ENCODE measurements around the gene PIP4K2A.

The PIP4K2A gene

DNA sequence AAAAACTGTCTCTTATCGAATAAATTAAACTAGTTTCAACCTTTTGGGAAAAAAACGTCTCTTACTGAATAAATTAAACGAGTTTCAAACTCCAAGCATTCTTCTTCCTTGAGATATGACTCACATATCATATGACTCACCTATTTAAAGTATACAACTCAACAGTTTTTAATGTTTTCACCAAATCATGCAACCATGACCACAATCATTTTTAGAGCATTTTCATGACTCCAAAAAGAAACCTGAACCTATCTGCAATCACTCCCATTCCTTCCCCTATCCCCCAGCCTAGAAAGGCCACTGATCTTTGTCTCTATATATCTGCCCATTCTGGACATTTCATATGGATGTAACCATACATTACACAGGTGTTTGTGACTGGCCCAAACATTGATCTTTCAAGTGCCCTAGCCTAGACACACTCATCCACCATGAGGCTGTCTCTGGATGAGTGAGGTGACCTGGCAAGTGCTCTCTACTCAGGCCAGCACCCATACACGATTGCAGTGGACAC lies 115.3 kb downstream of the PIP4K2A start:
- DNase-seq (ENCODE audit: low read depth, low spot score), result no peak

DNA sequence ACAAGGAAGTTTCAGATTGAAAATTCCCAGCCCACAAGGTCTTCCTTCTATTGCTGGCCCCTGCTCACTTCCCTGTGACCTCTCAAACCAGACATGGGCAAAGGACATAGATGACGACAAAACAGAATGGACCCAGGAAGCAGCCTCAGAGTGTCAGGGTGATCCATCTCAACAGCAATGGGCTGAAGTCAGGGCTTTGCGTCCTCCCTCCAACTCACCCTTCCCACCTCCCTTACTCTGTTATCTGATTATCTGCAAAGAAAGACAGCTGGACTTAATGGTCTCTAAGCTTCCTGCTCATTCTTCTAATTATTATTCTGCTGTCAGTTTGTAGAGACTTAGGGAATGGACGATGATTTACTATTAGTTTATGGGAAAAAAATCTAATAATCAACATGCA lies 115.9 kb downstream of the PIP4K2A start:
- no peak for DNase-seq (ENCODE audit: low read depth, low spot score)

GRCh38 chr10:22597138-22597537 lies 117.2 kb downstream of the PIP4K2A start:
- no peak for DNase-seq (ENCODE audit: low read depth, low spot score)

- no peak for DNase-seq (ENCODE audit: low read depth, low spot score)
Observed at GRCh38 chr10:22593636-22594198, 120.7 kb downstream of the PIP4K2A start.

GRCh38 chr10:22593026-22593425 lies 121.4 kb downstream of the PIP4K2A start:
- DNase-seq (ENCODE audit: low read depth, low spot score), result no peak

GRCh38 chr10:22589851-22590514 lies 124.4 kb downstream of the PIP4K2A start:
- DNase-seq (ENCODE audit: low read depth, low spot score), result no peak

GRCh38 chr10:22588462-22588861 lies 125.9 kb downstream of the PIP4K2A start:
- no peak for DNase-seq (ENCODE audit: low read depth, low spot score)

- DNase-seq (ENCODE audit: low read depth, low spot score), result no peak
Observed at GRCh38 chr10:22583683-22584082, 130.7 kb downstream of the PIP4K2A start.

- no peak for DNase-seq (ENCODE audit: low read depth, low spot score)
Observed at GRCh38 chr10:22581461-22581860, 132.9 kb downstream of the PIP4K2A start.

GRCh38 chr10:22580711-22581110 lies 133.7 kb downstream of the PIP4K2A start:
- no peak for DNase-seq (ENCODE audit: low read depth, low spot score)

GRCh38 chr10:22579826-22580225 lies 134.6 kb downstream of the PIP4K2A start:
- DNase-seq (ENCODE audit: low read depth, low spot score), result no peak

DNA sequence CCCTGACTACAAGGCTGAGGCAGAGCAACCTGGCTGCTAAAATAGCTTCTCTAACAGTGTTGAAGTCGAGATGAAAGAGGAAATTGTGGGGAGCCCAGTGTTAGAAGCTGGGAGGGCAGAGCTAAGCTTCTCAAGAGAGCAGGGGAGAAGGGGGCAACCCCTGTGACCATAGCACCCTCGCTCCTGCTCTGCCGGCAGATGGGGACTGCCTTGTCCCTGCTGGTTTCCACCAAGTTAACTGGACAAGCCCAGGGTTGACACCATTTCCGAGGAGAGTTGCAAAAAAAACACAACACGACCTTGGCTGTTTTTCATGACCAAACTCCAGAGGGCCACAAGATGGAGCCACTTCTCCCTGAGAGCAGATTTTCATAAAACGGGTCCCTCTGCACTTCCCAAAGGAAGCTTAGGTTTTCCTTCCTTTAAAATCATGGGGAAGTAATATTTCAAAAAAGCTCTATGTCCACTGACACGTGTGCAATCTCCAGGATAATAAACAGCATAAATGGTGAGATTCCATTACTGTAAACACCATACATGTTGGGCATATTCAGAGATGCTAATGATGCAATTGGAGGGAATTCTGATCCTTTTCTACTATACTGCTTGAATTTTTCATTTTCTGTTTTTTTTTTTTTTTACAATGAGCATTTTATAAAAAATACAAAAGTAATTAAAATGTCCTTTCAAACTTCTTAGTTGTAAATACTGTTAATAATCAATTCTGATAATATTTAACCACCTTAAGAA lies 140.4 kb downstream of the PIP4K2A start:
- DNase-seq (ENCODE audit: low read depth, low spot score), result no peak

DNA sequence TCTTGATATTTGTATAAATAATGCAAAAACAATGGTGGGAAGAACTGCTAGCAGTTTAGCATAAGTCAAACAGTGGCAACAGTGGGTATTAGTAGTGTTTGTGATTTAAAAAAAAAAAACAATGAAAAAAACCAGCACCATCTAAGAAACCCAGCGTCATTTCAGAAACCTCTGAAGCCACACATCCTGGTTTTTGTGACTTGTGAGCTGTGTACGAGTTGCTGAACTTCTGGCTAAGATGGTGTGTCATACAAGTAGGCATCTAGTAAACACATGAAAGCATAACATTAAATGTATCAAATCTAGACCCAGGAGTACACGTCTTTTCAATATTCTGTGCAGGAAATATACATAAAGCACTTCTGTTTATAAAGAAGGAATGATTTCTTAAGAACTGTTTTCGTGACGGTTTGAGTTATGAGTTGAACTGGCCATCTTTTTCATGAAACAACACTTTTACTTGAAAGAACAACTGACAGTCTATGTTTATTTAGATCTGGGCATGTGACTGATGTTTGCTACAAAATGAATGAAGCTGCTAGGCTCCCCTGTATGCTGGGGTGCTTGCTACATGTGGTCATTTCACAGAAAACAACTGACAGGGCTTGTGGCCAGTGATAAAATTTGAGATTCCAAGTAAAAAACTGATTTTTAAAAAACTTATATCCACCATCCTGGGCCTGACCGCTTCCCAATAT lies 143.5 kb downstream of the PIP4K2A start:
- no peak for DNase-seq (ENCODE audit: low read depth, low spot score)

- no peak for DNase-seq (ENCODE audit: low read depth, low spot score)
Observed at GRCh38 chr10:22570234-22570633, 144.1 kb downstream of the PIP4K2A start.

GRCh38 chr10:22568928-22569327 lies 145.4 kb downstream of the PIP4K2A start:
- DNase-seq (ENCODE audit: low read depth, low spot score), result no peak

GRCh38 chr10:22564060-22564459 lies 150.3 kb downstream of the PIP4K2A start:
- DNase-seq (ENCODE audit: low read depth, low spot score), result no peak

DNA sequence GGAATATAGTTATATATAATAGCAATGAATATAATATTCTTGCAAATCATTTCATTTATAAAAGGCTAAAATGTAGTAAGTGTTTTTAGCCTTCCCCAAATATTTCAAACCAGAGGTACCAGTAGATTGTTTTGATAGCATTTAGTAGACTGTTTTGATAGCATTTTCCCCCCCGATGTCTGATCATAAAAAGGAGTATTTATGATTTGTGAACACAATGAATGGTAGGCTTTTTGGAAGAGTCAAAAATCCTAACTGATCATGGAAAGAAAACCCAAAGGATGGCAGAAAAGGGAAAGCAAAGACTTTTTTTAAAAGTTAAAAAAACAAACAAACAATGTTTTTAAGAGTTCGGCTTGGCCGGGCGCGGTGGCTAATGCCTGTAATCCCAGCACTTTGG lies 152.5 kb downstream of the PIP4K2A start:
- DNase-seq (ENCODE audit: low read depth, low spot score), result no peak

DNA sequence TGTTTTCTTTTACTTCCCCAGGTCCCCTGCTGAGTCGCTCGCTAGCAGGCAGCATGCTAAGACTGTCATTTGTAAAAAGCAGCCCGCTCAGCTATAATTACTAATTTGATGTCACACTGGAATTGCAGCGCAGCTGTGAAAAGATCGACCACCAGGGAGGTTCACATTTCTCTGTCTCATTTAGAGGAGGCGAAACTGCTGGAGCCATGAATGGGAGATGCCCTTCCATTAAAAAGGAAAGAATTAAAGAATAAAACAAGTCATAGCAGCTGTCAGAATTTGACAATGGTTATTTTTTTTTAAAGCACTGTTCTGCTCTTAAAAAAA lies 153.5 kb downstream of the PIP4K2A start:
- DNase-seq (ENCODE audit: low read depth, low spot score), result no peak

DNA sequence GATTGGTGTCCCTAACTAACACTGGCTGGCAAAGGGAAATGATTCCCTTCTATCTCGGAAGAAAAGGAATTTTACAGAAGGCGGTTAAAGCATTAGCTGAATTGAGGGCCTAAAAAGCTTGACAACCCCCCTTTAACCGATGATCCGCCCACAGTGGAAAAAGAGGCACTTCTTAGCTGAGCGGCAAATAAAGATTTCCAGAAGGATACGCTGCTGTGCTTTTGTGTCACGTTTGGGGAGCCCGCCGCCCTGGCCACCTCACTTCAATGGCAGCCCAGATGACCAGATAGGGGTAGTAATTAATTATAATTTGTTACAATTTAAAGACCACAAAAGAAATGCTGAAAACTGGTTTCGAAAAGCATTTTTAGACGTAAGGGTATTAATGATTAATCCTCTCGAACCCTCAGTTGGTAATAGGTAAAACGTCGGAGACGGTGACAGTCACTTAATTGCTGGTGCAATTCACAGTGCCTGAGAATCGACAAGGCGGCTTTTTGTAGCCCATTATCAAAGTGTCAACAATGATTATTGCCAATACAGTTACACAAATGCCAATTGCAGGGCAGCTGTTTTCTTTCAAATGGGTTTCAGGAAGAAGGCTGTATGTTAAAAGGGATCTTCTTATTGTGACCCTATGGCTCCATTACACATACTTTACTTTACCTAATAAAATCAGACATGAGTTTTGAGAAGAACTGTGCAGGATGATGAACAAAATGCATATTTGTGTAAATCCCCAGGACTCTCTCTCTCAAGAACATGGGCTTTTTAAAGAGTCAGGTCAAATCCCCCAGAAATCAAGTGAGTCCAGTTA lies 154.1 kb downstream of the PIP4K2A start:
- no peak for DNase-seq (ENCODE audit: low read depth, low spot score)

- no peak for DNase-seq (ENCODE audit: low read depth, low spot score)
Observed at GRCh38 chr10:22557321-22557720, 157.1 kb downstream of the PIP4K2A start.

GRCh38 chr10:22556774-22557173 lies 157.6 kb downstream of the PIP4K2A start:
- DNase-seq (ENCODE audit: low read depth, low spot score), result no peak
